GM06990 (cell line): ENCODE measurements around the gene OR52B6.

ENCODE experiments used
- DNase-seq: peaks from one replicate; pipeline ENCODE4 v3.0.0-alpha.2; 2011; ENCODE audit not compliant: insufficient read length; ENCODE audit errors: extremely low read depth
- H3K27me3 ChIP-seq: replicated peaks from 2 replicates; pipeline ENCODE4 v1.6.0; 2011; ENCODE audit warnings: low read length; ENCODE audit not compliant: control insufficient read depth, insufficient read depth
- H3K36me3 ChIP-seq: 2 replicates; pipeline ENCODE4 v1.5.1; 2011; ENCODE audit warnings: low read length; ENCODE audit not compliant: control insufficient read depth, insufficient read depth
- H3K4me3 ChIP-seq: replicated peaks from 2 replicates; pipeline ENCODE4 v1.5.1; 2011; ENCODE audit warnings: low read depth, mild to moderate bottlenecking, control low read depth, low read length
- CTCF ChIP-seq: IDR thresholded peaks from 2 replicates; pipeline ENCODE4 v1.5.1; 2011; ENCODE audit warnings: low read length, control low read depth, mild to moderate bottlenecking, inconsistent platforms; ENCODE audit not compliant: insufficient read depth, poor library complexity, severe bottlenecking

OR52B6 gene

DNA sequence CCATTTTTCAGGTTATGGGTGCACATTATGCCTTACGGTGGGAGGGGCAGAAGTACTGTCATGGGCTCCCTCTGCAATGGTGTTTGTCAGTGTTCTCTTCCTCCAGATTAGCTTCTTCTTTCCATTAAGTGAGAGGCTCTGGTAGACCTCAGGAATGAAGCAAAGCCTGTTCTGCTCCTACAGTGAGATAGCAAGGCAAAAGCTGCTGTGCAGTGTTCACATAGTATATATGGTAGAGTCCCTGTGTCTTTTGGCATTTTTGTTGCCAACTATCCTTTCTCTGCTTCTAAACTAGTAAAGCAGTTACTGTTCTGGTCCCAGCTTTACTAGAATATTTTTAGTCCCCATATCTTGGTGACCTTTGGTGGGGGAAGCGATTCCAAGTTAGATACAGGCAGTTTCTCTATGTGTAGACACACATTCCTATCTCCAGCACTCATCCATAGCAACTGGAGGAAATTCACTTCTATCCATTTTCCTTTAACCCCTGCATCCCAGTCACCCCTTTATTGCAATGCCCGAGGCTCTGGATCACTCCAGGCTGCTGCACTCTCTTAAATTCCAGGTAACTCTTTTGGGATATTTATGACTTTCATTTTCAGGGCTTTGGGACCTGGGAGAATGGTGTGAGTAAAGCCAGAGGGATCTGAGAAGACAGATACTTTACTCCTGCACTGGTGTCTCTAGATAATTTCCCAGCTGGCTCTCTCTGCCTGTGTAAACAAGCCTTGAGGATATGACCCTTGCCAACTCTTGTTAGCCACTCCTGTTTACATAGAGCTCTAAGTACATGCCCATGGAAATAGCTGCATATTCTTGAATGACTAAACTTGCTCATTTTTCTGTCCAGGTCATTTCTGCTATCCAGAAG is 40.2 kb downstream of the OR52B6 start:
- Histone ChIP-seq H3K4me3 (no peak overlapping the region), H3K27me3 (no peaks in the 10 kb centered on the region), H3K36me3 (no peaks in the 10 kb centered on the region)
- no peak for TF ChIP-seq CTCF
- no peak for DNase-seq

DNA sequence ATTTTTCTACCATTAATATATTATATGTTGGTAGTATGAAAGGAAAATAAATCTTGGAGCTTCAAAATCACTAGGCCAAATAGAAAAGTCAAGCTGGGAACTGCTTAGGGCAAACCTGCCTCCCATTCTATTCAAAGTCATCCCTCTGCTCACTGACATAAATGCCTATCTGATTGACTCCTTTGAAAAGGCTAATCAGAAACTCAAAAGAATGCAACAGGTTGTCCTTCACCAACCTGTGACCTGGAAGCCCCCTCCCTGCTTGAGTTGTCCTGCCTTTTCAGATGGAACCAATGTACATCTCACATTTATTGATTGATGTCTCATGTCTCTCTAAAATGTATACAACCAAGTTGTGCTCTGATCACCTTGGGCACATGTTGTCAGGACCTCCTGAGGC is 40.9 kb downstream of the OR52B6 start:
- no peak for TF ChIP-seq CTCF
- no peak for DNase-seq
- no peak overlapping the region for H3K4me3 ChIP-seq
- H3K27me3 ChIP-seq = no peaks in the 10 kb centered on the region
- no peaks in the 10 kb centered on the region for H3K36me3 ChIP-seq

GRCh38 chr11:5622802-5623201 is 42.1 kb downstream of the OR52B6 start:
- H3K4me3 ChIP-seq = no peak overlapping the region
- H3K27me3 ChIP-seq = no peaks in the 10 kb centered on the region
- no peak for TF ChIP-seq CTCF
- no peaks in the 10 kb centered on the region for H3K36me3 ChIP-seq
- DNase-seq = no peak

DNA sequence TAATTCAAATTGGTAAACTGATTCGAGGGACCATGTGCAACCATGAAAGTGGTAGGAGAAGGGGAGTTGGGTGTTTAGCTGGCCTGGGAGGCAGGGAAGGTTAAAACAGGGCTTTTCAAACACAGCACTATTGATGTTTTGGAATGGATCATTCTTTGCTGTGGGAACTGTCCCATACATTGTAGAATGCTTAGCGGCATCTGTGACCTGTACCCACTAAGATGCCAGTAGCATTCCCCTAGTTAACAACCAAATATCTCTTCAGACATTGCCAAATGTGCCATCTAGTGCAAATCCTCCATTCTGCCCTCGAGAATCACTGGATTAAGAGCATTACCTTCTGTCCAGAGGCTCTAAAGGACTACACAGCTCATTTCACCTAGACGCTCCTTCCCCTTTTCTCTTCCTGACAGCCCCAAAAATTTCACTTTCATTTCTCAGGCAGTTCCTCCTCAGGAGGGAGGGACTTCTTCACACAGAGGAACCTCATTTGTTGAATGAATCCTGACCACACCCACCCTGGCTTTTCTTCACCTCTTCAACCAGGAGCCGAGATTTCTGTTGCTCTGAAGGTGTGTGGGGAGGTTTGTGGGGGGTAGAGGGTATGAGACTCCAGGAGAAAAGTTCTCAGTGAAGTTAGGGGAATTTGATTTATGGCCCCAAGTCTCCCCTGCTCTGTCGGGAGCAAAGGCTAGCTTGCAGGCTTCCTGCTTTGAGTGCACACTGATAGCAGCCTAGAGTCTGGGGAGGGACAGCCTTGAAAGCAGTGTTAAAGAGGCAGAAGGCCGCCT is 44.0 kb downstream of the OR52B6 start, which contains the start of gene TRIM34:
TRIM34 (plus strand) TSS at position 513 of the 791 bp plus-strand sequence. CDS start 7,331 bp downstream, outside the sequence.
- peak within 1 kb of the TSS; percentile 84 for H3K4me3 ChIP-seq
- H3K27me3 ChIP-seq = no peaks in the 10 kb centered on the region
- peak; percentile 63 for DNase-seq
- no peak for TF ChIP-seq CTCF
- H3K36me3 ChIP-seq = no peaks in the 10 kb centered on the region

- no peak for TF ChIP-seq CTCF
- no peaks in the 10 kb centered on the region for H3K36me3 ChIP-seq
- no peaks in the 10 kb centered on the region for H3K27me3 ChIP-seq
- peak overlapping the region; percentile 84 for H3K4me3 ChIP-seq
- no peak for DNase-seq
Observed at GRCh38 chr11:5625281-5625680, 44.6 kb downstream of the OR52B6 start.
